Endothelial cell of hepatic sinusoid (primary cell): ENCODE data around the gene DNAL1.
"Not testable (repeated sequence)": the region's sequence is repeated elsewhere in the genome, so short reads cannot be mapped to it uniquely, and the experiment has no call there.

Source experiments
- in situ Hi-C: cut with HindIII; loops from 2 replicates; pipeline ENCODE4 v1.10.0; 2017; ENCODE audit warnings: low sequenced_read_pairs

Gene DNAL1, protein sequence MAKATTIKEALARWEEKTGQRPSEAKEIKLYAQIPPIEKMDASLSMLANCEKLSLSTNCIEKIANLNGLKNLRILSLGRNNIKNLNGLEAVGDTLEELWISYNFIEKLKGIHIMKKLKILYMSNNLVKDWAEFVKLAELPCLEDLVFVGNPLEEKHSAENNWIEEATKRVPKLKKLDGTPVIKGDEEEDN

DNA sequence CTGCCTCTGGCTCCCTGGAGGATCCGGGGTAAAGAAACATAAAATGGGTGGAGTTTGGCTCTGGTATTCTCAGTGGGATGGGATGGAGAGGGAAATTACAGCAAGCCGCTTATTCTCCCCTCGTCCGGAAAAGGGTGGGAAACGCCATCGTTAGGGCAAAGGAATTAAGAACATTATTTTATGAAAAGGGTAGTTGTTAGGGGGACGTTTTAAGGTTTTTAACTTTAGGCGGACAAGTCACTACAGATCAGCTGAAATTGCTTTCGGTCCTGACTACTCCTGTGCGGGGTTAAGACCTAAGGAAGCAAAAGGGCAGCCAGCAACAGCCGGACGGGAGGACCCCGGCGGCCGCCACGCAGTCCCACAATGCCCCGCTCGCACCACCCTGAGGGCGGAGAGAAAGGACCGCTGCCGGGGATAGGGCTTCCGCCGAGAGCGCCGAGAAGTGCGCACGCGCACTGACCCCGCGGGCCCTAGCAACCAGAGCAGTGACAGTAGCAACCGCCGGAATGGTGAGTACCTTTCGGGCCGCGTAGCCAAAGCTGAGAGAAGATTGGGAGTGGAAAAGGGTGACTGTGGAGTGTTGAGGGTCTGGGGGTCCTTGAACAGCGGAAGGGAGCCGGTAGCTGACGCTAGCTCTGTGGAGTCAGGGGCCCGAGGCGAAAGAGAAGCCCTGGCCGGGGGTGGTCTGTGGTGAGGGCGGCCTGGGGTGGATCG, at the start of gene DNAL1:
Gene DNAL1 (plus strand): TSS at position 456 of the 717 bp plus-strand sequence. CDS start 54 bp downstream, at position 510.
- in situ Hi-C loops = no loop called here

DNA sequence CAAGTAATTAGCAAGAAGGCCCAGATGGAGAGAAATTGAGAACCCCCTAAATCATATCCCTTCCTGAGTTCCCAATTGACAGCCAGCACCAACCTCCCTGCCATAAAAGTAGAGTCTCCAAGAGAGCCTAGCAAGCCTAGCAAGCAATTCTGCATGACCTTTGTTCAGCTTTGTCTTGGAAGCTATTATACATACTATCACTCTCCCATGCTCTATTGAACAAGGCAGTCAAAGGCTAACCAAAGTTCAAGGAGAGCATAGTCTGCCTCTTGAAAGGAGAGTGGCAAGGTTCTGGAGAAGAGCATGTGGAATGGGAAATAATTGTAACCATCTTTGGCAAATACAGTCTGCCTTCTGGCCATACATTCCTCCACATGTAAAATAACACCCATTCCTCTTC, 45.3 kb upstream of the DNAL1 start:
- in situ Hi-C loops = loop anchor here (5.0 kb wide), 1 partner anchor 102 kb away; no protein-coding TSS in a partner anchor

DNA sequence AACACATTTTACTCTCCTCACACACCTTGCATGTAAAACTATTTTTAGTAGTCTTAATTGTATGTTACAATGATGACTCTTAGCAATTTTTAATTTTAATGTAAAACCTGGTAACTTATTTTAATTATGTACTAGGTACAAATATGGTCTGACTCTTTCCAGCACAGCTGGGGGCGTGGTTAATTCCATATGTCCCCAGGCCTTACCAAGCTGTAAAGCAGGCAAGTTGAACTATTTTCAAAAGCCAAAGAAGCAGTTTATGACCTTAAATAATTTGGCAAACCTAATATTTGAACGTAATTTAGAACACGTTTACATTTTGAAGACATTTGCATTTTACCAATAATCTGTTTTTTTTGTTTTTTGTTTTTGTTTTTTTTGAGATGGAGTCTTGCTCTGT, 41.8 kb upstream of the DNAL1 start:
- in situ Hi-C loops = no loop called here

DNA sequence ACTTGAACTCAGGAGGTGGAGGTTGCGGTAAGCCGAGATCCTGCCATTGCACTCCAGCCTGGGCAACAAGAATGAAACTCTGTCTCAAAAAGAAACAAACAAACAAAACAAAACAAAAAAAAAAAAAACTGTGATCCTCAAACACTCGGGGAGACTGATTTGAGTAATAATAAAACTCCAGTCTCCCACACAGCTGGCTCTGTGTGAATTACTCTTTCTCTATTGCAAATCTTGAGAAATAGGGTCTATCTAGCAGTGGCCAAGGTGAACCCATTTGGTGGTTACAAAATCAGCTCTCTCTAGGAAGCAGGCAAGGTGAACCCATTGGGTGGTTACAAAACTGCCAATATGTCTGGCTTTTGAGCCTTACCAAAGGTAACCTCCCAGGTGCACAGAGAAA, 38.5 kb upstream of the DNAL1 start:
- in situ Hi-C loops = no loop called here

DNA sequence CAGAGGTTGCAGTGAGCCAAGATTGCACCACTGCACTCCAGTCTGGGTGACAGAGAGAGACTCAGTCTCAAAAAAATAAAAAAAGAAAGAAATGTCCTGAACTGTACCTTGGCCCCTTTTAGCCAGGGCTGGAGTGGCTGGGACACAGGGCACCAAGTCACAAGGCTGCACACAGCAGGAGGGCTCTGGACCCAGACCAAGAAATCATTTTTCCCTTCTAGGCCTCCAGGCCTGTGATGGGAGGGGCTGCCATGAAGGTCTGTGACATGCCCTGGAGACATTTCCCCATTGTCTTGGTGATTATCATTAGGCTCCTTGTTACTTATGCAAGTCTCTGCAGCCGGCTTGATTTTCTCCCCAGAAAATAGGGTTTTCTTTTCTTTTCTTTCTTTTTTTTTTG, 37.5 kb upstream of the DNAL1 start:
- in situ Hi-C loops = no loop called here

DNA sequence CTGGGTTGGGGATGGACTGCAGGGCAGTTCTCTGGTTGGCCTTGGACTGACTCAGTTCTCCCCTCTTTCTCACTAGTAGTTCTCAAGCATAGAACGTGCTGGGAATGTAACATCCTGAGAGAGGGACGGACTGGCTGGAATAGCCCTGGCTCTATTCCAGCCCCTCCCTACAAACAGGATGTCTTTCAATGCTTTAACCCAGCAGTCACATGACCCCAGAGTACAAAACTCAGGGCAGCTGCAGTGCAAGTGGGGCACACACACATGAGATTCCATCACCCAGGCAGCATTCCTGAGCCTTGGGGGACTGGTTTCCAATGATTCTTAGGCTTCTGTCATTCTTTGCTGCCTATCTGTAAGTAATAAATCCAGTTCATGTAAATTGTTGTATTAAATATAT, 34.1 kb upstream of the DNAL1 start:
- in situ Hi-C loops = no loop called here

DNA sequence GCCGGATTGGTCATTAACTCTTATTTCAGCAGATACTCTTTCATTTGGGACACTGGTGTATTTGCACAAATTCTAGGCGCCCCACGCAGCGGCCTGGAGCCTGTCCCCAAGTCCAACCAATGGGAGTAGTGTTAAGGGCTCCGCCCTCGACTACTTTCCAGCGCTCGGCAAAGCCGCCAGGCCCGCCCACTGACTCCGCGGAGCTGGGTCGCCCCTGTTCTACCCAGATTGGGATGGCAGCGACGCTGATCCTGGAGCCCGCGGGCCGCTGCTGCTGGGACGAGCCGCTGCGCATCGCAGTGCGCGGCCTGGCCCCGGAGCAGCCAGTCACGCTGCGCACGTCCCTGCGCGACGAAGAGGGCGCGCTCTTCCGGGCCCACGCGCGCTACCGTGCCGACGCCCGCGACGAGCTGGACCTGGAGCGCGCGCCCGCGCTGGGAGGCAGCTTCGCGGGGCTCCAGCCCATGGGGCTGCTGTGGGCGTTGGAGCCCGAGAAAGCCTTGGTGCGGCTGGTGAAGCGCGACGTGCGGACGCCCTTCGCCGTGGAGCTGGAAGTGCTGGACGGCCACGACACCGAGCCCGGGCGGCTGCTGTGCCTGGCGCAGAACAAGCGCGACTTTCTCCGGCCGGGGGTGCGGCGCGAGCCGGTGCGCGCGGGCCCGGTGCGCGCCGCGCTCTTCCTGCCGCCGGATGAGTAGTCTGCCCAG, 32.3 kb upstream of the DNAL1 start, which contains the start of gene ACOT6:
Gene ACOT6 (plus strand): TSS at position 179 of the 707 bp plus-strand sequence. CDS start 55 bp downstream, at position 234.
- in situ Hi-C loops = no loop called here

DNA sequence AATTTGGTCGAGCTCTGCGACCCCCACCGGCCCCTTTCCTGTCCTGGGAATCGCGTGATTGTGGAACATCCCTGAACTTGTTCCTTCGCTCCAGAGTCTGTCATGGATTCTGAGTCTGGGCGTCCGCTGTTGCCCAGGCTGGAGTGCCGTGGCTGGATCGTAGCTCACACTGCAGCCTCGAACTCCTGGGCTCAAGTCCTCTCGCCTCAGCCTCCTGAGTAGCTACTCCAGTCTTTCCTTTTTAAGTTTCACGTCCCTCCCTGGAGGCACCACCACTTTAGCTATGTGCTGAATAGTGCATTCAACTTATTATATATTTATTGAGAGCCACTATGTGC, 31.8 kb upstream of the DNAL1 start:
- in situ Hi-C loops = no loop called here

DNA sequence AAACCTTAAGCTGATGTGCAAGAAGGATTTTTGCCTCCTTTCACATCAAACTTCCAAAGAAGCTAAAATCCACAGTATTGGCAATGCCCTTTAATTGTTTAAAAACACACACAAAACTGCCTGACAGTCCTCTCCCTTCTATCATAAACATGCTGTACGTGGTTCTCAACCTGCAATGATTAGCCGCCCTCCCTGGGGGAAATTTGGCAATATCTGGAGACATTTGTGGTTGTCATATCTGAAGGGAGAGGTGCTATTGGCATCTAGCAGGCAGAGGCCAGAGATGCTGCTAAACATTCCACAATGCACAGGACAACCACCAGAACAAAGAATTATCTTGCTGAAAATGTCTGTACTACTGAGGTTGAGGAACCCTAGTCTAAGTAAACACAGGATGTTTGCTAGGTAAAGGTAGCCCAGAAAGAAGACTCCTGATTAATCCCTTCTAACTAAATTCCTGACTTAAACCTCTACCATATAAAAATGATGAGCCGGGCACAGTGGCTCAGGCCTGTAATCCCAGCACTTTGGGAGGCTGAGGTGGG, 31.3 kb upstream of the DNAL1 start:
- in situ Hi-C loops = no loop called here

DNA sequence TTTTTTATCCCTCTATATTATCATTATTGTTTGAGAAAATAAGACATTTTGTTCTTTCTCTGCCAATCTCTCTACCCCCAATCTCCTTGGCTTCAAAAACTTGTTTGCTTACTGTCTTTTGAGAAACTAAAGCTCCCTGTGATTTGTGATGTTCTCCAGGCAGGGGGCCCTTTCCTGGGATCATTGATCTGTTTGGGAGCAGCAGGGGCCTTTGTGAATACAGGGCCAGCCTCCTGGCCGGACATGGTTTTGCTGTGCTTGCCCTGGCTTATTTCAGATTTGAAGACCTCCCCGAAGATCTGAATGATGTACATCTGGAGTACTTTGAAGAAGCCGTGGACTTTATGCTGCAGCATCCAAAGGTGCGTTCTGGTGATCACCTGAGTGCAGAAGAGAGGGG, 28.0 kb upstream of the DNAL1 start:
- in situ Hi-C loops = no loop called here

DNA sequence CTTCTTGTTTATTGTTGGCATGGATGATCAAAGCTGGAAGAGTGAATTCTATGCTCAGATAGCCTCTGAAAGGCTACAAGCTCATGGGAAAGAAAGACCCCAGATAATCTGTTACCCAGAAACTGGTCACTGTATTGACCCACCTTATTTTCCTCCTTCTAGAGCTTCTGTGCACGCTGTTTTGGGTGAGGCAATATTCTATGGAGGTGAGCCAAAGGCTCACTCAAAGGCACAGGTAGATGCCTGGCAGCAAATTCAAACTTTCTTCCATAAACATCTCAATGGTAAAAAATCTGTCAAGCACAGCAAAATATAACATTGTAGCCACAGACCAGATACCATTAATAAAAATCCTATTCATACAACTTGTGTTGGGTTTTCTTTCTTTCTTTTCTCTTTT, 25.3 kb upstream of the DNAL1 start:
- in situ Hi-C loops = no loop called here

DNA sequence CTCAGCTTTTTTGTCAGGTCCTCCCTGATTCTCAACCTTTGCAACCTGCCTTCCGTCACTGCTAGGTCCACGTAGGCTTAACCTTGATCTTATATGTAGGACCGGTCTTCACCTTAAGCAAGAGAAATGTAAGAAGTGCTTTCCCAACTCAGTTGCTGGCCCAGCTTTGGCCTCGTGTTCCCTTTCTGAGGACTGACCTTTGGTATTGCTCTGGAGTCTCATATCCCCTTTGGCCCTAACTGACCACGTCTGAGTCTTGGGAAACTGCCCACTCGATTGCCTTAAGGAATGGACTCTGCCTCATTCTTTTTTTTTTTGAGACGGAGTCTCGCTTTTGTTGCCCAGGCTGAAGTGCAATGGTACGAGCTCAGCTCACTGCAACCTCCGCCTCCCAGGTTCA, 24.5 kb upstream of the DNAL1 start:
- in situ Hi-C loops = no loop called here

DNA sequence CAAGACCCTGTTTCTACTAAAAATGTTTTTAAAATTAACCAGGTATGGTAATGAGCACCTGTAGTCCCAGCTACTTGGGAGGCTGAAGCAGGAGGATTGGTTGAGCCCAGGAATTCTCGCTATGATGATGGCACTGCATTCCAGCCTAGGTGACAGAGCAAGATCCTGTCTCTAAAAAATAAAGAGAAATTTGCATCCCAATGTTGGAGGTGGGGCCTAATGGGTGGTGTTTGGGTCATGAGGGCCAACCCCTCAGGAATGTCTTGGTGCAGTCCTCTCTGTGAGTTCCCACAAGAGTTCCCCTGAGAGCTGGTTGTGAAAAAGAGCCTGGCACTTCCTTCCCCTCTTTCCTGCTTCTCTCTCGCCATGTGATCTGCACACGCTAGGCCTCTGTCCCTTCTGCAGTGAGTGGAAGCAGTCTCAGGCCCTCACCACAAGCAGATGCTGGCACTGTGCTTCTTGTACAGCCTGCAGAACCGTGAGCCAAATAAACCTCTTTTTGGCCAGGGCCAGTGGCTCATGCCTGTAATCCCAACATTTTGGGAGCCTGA, 21.2 kb upstream of the DNAL1 start:
- in situ Hi-C loops = no loop called here

DNA sequence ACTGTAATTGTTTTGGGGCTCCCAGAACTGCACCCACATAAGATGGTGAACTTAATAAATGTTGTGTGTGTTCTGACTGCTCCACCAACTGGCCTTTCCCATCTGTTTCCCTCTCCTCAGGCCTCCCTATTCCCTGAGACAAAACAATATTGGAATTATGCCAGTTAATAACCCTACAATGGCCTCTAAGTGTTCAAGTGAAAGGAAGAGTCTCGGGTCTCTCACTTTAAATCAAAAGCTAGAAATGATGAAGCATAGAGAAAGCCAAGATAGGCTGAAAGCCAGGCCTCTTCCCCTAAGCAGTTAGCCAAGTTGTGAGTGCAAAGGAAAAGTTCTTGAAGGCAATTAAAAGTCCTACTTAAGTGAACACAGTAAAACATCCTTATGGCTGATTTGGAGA, 19.1 kb upstream of the DNAL1 start:
- in situ Hi-C loops = no loop called here

DNA sequence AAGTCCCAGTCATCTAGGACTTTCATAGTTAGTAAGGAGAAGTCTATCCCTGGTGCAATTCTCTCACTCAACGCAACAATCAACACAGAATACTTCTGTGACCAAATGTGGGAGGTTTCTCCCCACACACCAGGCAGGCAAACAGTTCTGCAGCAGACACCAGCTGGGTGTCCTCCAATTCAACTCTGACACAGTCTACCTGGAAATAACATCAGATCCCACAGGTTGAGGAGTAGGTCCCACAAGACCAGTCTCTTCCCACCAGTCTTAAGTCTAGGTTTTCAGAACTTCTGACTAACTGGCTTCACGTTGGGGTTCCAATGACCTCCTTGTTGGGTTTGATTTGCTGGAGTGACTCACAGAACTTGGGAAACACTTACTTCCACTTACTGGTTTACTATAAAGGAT, 17.6 kb upstream of the DNAL1 start:
- in situ Hi-C loops = no loop called here

DNA sequence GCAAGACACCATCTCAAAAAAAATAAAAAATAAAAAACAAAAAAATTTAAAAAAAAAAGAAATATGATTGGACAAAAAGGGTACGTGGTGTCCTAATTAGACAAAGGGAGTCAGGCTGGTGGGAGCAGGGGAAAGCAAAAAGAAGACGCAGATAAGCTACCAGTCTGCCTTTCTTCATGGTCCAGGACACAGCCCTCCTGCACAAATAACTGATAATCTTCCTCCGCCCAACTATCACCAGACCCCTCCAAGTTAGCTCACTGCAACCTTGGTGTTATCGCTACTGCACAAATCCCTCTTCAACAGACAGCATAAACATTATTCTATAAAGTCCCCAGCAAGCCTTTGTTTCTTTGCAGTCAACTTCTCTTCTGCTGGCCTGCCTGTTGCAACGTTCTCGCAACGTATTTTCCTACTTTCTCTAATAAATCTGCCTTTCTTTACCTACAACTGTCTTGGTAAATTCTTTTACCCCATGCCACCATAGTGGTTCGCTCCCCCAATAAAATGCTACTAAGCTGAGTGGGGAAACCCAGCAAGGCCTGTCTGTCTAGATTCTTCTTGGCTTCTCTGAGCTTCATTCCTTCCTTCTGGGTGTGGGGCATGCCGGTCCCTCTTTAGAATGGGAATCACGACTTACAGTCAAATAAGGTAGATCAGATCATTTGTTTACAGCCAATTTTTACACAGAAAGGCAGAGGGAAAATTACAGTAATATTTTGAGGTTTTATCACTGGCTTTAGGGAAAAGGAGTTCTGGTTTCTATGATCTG, 14.6 kb upstream of the DNAL1 start:
- in situ Hi-C loops = no loop called here

DNA sequence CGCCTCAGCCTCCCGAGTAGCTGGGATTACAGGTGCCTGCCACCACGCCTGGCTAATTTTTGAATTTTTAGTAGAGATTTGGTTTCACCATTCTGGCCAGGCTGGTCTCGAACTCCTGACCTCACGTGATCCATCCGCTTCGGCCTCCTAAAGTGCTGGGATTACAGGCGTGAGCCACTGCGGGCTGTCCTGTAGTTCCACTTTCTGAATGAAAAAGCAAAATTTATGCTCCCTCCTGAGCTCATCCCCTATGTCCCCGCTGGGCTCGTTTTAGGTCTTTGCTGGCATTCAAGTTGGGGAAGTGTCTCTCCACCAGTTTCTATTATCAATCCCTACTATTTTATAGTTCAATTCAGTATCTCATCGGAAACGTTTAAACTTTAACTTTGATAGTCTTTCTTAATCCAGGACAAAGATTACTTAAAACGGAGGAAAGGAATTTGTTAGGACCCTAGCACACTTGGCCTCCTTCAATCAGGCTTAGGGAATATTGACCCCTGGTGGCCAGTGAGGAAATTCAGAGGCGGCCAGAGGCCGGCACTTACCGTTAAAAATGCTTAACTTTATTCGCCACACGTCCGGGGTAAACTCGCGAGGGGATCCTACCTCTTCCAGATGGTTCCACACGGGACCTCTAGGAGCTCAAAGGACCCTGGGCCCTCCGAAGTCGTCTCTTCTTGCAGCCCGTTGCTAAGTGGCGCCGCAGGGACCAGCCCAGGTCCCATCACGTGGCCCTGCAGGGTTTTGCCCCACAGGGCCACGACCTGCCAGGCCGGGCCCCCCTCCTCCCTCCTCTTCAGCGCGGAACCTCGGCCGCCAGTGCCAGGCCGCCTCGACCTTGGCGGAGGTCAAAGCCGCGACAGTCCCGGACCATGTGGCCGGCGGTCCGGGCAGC, 11.4 kb upstream of the DNAL1 start:
- in situ Hi-C loops = no loop called here

DNA sequence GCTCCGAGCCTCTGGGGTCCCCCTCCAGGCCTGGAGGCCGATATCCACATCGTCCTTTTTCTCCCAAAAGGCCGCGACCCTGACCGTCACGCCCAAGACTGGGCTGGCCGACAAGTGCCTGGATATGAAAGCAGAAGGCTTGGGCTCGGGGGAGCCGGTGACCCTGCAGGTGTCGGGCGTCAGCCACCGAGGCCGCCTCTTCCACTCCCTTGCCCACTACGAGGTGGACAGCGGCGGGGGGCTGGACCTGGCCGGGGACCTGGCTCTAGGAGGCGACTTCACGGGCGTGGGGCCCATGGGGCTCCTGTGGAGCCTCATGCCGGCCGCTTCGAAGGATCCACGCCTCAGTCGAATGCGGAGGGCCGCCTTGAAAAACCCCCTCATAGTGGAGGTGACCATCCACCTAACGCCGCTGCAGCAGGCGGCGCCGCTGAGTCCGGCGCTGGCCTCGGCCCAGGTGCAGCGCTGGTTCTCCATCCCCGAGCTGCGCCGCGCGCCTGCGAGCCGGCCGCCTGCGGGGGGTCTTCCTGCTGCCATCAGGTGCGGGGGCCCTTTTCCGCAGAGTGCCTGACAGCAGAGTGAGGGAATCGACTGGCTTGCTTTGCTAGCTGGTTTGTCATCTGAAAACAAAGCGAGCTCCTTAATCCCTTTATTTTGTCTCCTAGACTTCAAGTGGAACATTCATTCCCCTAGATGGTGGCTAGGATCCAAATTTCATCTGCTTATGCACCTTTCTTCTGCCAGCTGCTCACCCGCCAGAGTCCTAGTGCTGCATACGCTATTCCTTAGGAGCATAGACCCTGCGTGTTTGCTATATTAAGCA, 10.6 kb upstream of the DNAL1 start:
- in situ Hi-C loops = no loop called here

DNA sequence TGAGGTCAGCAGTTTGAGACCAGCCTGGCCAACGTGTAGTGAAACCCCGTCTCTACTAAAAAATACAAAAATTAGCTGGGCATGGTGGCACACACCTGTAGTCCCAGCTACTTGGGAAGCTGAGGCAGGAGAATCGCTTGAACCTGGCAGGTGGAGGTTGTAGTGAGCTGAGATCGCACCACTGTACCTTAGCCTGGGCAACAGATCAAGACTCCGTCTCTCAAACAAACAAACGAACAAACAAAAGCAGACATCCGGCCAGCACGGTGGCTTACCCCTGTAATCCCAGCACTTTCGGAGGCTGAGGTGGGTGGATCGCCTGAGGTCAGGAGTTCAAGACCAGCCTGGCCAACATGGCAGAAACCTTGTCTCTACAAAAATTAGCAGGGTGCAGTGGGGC, 8.4 kb upstream of the DNAL1 start:
- in situ Hi-C loops = not testable (repeated sequence)
